GM12891 (cell line): ENCODE results near the gene ATXN1.

ENCODE experiments used
- DNase-seq: peaks from one replicate; pipeline ENCODE4 v3.0.0; 2011; ENCODE audit warnings: low spot score; ENCODE audit not compliant: insufficient read length
- FAIRE-seq: peaks from 2 replicates; lab custom pipeline; 2011; peaks lifted over from hg19 to GRCh38; lab: Jason Lieb, UNC
- PAX5 ChIP-seq: IDR thresholded peaks from 2 replicates; pipeline ENCODE4 v1.6.1; 2011; ENCODE audit warnings: low read length, moderate library complexity, mild to moderate bottlenecking; ENCODE audit not compliant: insufficient read depth, severe bottlenecking
- POLR2A ChIP-seq: IDR thresholded peaks from 2 replicates; pipeline ENCODE4 v1.6.1; 2011; ENCODE audit warnings: low read depth, low read length, control low read depth
- POLR2AphosphoS5 ChIP-seq: IDR thresholded peaks from 2 replicates; pipeline ENCODE4 v1.6.1; 2011; ENCODE audit warnings: low read depth, low read length, control low read depth
- POU2F2 ChIP-seq: IDR thresholded peaks from 2 replicates; pipeline ENCODE4 v1.6.1; 2011; ENCODE audit warnings: low read depth, mild to moderate bottlenecking, control low read depth, low read length, moderate library complexity
- SPI1 ChIP-seq: IDR thresholded peaks from 2 replicates; pipeline ENCODE4 v1.6.1; 2011; ENCODE audit warnings: low read depth, low read length, control low read depth
- TAF1 ChIP-seq: IDR thresholded peaks from 2 replicates; pipeline ENCODE4 v1.6.1; 2011; ENCODE audit warnings: low read depth, low read length, control low read depth

ATXN1 gene

GRCh38 chr6:16684195-16684689, 77.0 kb downstream of the ATXN1 start:
- peak; percentile 13 for FAIRE-seq
- DNase-seq, result no peak
- TF ChIP-seq POLR2A, result no peak
- peak; percentile 72 for TF ChIP-seq SPI1
- TF ChIP-seq PAX5, result no peak

GRCh38 chr6:16683641-16684194, 77.5 kb downstream of the ATXN1 start:
- peak; percentile 45 for FAIRE-seq
- no peak for TF ChIP-seq POLR2A
- TF ChIP-seq PAX5, result no peak
- no peak for TF ChIP-seq SPI1
- no peak for TF ChIP-seq POLR2AphosphoS5
- TF ChIP-seq TAF1, result no peak
- no peak for DNase-seq

- FAIRE-seq (no peak), DNase-seq (no peak)
- TF ChIP-seq PAX5 (no peak), POU2F2 (no peak), SPI1 (no peak), POLR2AphosphoS5 (no peak), POLR2A (no peak), TAF1 (no peak)
Observed at GRCh38 chr6:16681260-16681873, 79.9 kb downstream of the ATXN1 start.

- TF ChIP-seq SPI1 (no peak), POLR2A (no peak), POLR2AphosphoS5 (no peak), PAX5 (no peak), TAF1 (no peak), POU2F2 (no peak)
- DNase-seq (no peak), FAIRE-seq (no peak)
Observed at GRCh38 chr6:16679050-16679449, 82.2 kb downstream of the ATXN1 start.

GRCh38 chr6:16677458-16677857, 83.8 kb downstream of the ATXN1 start:
- FAIRE-seq (no peak), DNase-seq (no peak)
- TF ChIP-seq SPI1 (no peak), PAX5 (no peak), POU2F2 (no peak), POLR2AphosphoS5 (no peak), POLR2A (no peak), TAF1 (no peak)

- TF ChIP-seq TAF1 (no peak), POU2F2 (no peak), POLR2AphosphoS5 (no peak), SPI1 (no peak), POLR2A (no peak), PAX5 (no peak)
- DNase-seq (no peak), FAIRE-seq (no peak)
Observed at GRCh38 chr6:16676978-16677377, 84.3 kb downstream of the ATXN1 start.

- no peak for DNase-seq
- no peak for TF ChIP-seq POLR2A
- TF ChIP-seq POU2F2, result no peak
- no peak for TF ChIP-seq TAF1
- no peak for TF ChIP-seq POLR2AphosphoS5
- TF ChIP-seq PAX5, result no peak
- no peak for TF ChIP-seq SPI1
- FAIRE-seq, result no peak
Observed at GRCh38 chr6:16676376-16676775, 84.9 kb downstream of the ATXN1 start.

- DNase-seq (no peak), FAIRE-seq (no peak)
- TF ChIP-seq SPI1, result no peak
- TF ChIP-seq TAF1, result no peak
- no peak for TF ChIP-seq POU2F2
Observed at GRCh38 chr6:16674801-16675392, 86.4 kb downstream of the ATXN1 start.

- no peak for FAIRE-seq
- DNase-seq, result no peak
- TF ChIP-seq TAF1 (no peak), POLR2AphosphoS5 (no peak), SPI1 (no peak), PAX5 (no peak), POU2F2 (no peak), POLR2A (no peak)
Observed at GRCh38 chr6:16673011-16673797, 88.1 kb downstream of the ATXN1 start.
